Small intestine (tissue), 7 donors: ENCODE measurements around the gene SNX13. TPM values are rescaled to one million over a fixed set of nuclear protein-coding genes. Genes with fewer than 3 reads are reported as not detected.
"Not testable (repeated sequence)": the region's sequence is repeated elsewhere in the genome, so short reads cannot be mapped to it uniquely, and the experiment has no call there.

Source experiments
- DNase-seq, 2 donors: peaks; one replicate each; pipeline versions ENCODE4 v3.0.0 to v3.0.0-alpha.2; 2013
- FAIRE-seq: peaks from 2 replicates; lab custom pipeline; 2012; peaks lifted over from hg19 to GRCh38; lab: Jason Lieb, UNC
- H3K27ac ChIP-seq, 3 donors: one replicate each; pipeline ENCODE4 v1.5.1; 2013; ENCODE audit warnings: low read length in 2 of 3, mild to moderate bottlenecking in 2 of 3, control low read depth in 1 of 3, inconsistent platforms in 1 of 3, low read depth in 1 of 3, moderate library complexity in 1 of 3
- H3K27me3 ChIP-seq, 3 donors: one replicate each; pipeline ENCODE4 v1.6.1; 2013; ENCODE audit warnings: low read length in 3 of 3, inconsistent platforms in 1 of 3; ENCODE audit not compliant: control insufficient read depth in 3 of 3, insufficient read depth in 3 of 3
- H3K36me3 ChIP-seq, 3 donors: one replicate each; pipeline ENCODE4 v1.6.1; 2013; ENCODE audit warnings: low read length in 3 of 3, inconsistent platforms in 1 of 3, low read depth in 1 of 3, mild to moderate bottlenecking in 1 of 3, moderate library complexity in 1 of 3; ENCODE audit not compliant: control insufficient read depth in 3 of 3, insufficient read depth in 2 of 3
- H3K4me1 ChIP-seq, 3 donors: one replicate each; pipeline ENCODE4 v1.6.1; 2013; ENCODE audit warnings: low read length in 2 of 3, inconsistent platforms in 1 of 3, low read depth in 1 of 3, mild to moderate bottlenecking in 1 of 3, moderate library complexity in 1 of 3; ENCODE audit not compliant: control insufficient read depth in 3 of 3, insufficient read depth in 2 of 3
- H3K4me3 ChIP-seq, 3 donors: one replicate each; pipeline ENCODE4 v1.5.1; 2013; ENCODE audit warnings: low read length in 3 of 3, control low read depth in 1 of 3, inconsistent platforms in 1 of 3, low read depth in 1 of 3, mild to moderate bottlenecking in 1 of 3, moderate library complexity in 1 of 3
- H3K9me3 ChIP-seq, 2 donors: one replicate each; pipeline ENCODE4 v1.6.1; 2013; ENCODE audit warnings: low read depth in 1 of 2, low read length in 1 of 2; ENCODE audit not compliant: control insufficient read depth in 2 of 2, insufficient read depth in 1 of 2
- WGBS, 3 donors: extraction: QIAGEN DNeasy Blood & Tissue Kit; methylation state at CpG; one replicate each; pipeline ENCODE4 v1.1.7; 2013; 5-methylcytosine and 5-hydroxymethylcytosine counted together
- polyA plus RNA-seq, 4 donors: library from polyadenylated mRNA; stranded (reverse) in 3 of 4; unstranded in 1 of 4; fragments of 200-250 nt in 3 of 4; fragments of 120-200 nt in 1 of 4; gene quantifications; one replicate each; pipeline versions ENCODE4 v1.2.1 to v1.2.3, GENCODE V29; 2013
- donor health status: healthy with polysubstance abuse.
- donor health status: control.
- donor health status: control.
- donor health status: Bipolar disorder and iron deficiency.
- donor health status: healthy.

The SNX13 gene
- polyA plus RNA-seq, 4 donors: 5.7 to 36.0 (median 7.6) TPM

- DNase-seq: no peak
- peaks cover 0 to 3% (median 0%) of the 10 kb centered on the region in 3 donors for H3K4me1 ChIP-seq
- no peak for FAIRE-seq
- no peaks in the 10 kb centered on the region for H3K36me3 ChIP-seq
- no peak overlapping the region for H3K27ac ChIP-seq
- no peak overlapping the region for H3K4me3 ChIP-seq
- H3K9me3 ChIP-seq: peaks cover 0 to 6% of the 10 kb centered on the region in 2 donors
- no peaks in the 10 kb centered on the region for H3K27me3 ChIP-seq
These were observed 23.5 kb downstream of the SNX13 start for GRCh38 chr7:17916786-17917185.

- no peak for FAIRE-seq
These were observed 24.5 kb downstream of the SNX13 start for GRCh38 chr7:17915796-17916195.

DNA sequence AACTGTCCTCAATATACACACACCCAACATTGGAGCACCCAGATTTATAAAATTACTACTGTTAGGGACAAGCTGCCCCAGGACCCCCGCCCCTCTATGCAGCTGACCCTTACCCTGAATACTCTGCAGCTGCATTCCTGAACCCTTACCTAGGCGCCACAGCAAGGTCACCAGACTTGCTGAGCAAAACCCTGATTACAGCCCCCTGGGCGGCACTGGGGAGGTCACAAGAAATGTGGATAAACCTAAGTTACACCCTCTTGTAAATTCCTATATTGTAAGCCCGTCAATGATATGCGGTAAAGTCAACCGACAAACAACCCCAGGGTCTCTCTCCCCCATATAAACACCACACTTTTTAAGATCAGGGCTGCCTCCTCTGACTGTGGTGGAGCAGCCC is 25.1 kb downstream of the SNX13 start:
- no peak for DNase-seq
- 98 to 99% (median 98%) methylated on average over 6 of the region's 6 CpGs for WGBS, 3 donors
- H3K27me3 ChIP-seq: no peaks in the 10 kb centered on the region
- FAIRE-seq: no peak
- no peak overlapping the region for H3K27ac ChIP-seq
- H3K36me3 ChIP-seq: no peaks in the 10 kb centered on the region
- no peak overlapping the region for H3K4me3 ChIP-seq
- no peaks in the 10 kb centered on the region for H3K4me1 ChIP-seq
- H3K9me3 ChIP-seq: peaks cover 0 to 8% of the 10 kb centered on the region in 2 donors

More at GRCh38 chr7:17915796-17916195, 24.5 kb downstream of the SNX13 start:
- 79 to 96% (median 92%) methylated on average over 2 of the region's 2 CpGs for WGBS, 3 donors
- Histone ChIP-seq H3K4me3 (no peak overlapping the region), H3K4me1 (no peaks in the 10 kb centered on the region), H3K9me3 (peaks cover 0 to 6% of the 10 kb centered on the region in 2 donors), H3K27ac (no peak overlapping the region), H3K36me3 (no peaks in the 10 kb centered on the region), H3K27me3 (no peaks in the 10 kb centered on the region)
- DNase-seq: no peak

DNA sequence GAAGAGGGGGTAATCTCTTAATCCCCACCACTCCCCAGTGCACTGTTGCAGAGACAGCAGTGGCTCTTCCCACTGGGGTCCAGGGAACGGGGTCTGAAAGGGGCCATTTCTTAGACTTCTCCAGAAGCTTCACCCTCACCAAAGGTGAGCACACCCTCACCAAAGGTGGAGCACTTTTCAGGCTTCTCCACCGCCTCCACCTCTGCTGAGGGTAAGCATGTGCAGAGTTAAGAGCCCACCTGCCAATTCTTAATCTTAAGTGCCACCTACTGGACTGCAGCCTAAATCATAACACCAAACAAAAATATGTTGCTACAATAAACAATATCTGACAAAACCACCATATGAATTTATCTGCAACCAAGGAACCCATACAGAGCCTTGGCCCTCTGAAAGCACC is 27.0 kb downstream of the SNX13 start:
- Histone ChIP-seq H3K27me3 (no peaks in the 10 kb centered on the region), H3K9me3 (peaks cover 0 to 12% of the 10 kb centered on the region in 2 donors), H3K4me3 (no peak overlapping the region), H3K4me1 (no peaks in the 10 kb centered on the region), H3K27ac (no peak overlapping the region), H3K36me3 (no peaks in the 10 kb centered on the region)
- no peak for DNase-seq
- no peak for FAIRE-seq
- WGBS, 3 donors: 94 to 100% (median 98%) methylated on average over 2 of the region's 2 CpGs

GRCh38 chr7:17912536-17913235 is 27.6 kb downstream of the SNX13 start:
- FAIRE-seq: no peak
- Histone ChIP-seq H3K9me3 (peaks cover 0 to 12% of the 10 kb centered on the region in 2 donors), H3K36me3 (no peaks in the 10 kb centered on the region), H3K4me3 (no peak overlapping the region), H3K27me3 (no peaks in the 10 kb centered on the region), H3K4me1 (no peaks in the 10 kb centered on the region), H3K27ac (no peak overlapping the region)
- DNase-seq: no peak
- WGBS, 3 donors: 92 to 97% (median 92%) methylated on average over 5 of the region's 5 CpGs

DNA sequence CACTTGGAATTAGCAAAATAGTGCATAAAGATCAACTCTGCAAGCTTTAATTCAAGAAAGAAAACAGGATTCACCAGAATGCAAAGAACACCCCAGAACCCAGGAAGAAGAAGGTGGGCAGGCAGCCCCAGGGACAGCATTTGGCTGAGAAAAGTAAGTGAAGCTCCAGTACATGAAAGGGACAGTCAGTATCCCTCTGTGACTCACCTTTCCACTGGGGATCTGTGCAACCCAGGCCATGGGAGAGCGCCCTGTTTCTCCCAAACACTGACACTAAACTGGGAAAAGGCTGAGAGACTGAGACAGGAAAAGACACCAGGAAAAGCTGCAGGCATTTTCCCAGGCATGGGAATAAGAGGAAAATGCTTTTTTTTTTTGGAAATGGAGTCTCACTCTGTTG is 28.2 kb downstream of the SNX13 start:
- Histone ChIP-seq H3K27me3 (no peaks in the 10 kb centered on the region), H3K27ac (no peak overlapping the region), H3K4me1 (no peaks in the 10 kb centered on the region), H3K36me3 (no peaks in the 10 kb centered on the region), H3K9me3 (peaks cover 0 to 10% of the 10 kb centered on the region in 2 donors), H3K4me3 (no peak overlapping the region)
- FAIRE-seq (no peak), DNase-seq (no peak)
- WGBS, 3 donors: 43 to 100% (median 89%) methylated on average over 1 of the region's 1 CpG

GRCh38 chr7:17910377-17910776 is 29.9 kb downstream of the SNX13 start:
- H3K4me3 ChIP-seq: no peak overlapping the region
- no peak for FAIRE-seq

DNA sequence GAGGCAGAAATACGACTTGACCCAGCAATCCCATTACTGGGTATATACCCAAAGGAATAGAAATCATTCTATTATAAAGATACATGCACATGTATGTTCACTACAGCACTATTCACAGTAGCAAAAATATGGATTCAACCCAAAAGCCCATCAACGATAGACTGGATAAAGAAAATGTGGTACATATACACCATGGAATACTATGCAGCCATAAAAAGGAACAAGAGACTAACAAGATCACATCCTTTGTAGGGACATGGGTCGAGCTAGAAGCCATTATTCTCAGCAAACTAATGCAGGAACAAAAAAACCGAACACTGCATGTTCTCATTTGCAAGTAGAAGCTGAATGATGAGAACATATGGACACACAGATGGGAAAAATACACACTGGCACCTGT is 31.0 kb downstream of the SNX13 start:
- WGBS, 3 donors: 94 to 98% (median 95%) methylated on average over 4 of the region's 4 CpGs
- not testable (repeated sequence) for DNase-seq, H3K4me3 ChIP-seq, H3K27me3 ChIP-seq, H3K27ac ChIP-seq, H3K36me3 ChIP-seq, H3K9me3 ChIP-seq, H3K4me1 ChIP-seq, FAIRE-seq

More at GRCh38 chr7:17910377-17910776, 29.9 kb downstream of the SNX13 start:
- H3K36me3 ChIP-seq: no peaks in the 10 kb centered on the region
- H3K4me1 ChIP-seq: peaks cover 0 to 2% (median 0%) of the 10 kb centered on the region in 3 donors
- peaks cover 0 to 9% of the 10 kb centered on the region in 2 donors for H3K9me3 ChIP-seq
- no peak overlapping the region for H3K27ac ChIP-seq
- DNase-seq: no peak
- H3K27me3 ChIP-seq: no peaks in the 10 kb centered on the region
- 89 to 96% (median 94%) methylated on average over 3 of the region's 3 CpGs for WGBS, 3 donors
